GM23248 (cell line): ENCODE results near the gene GNL1.
"Not testable (repeated sequence)": the region's sequence is repeated elsewhere in the genome, so short reads cannot be mapped to it uniquely, and the experiment has no call there.

Experiments used
- EZH2 ChIP-seq: fragments of 200-600 bp; sonication (generic); IDR thresholded peaks from 2 replicates; pipeline ENCODE4 v1.6.1; 2018; ENCODE audit warnings: antibody characterized with exemption, mild to moderate bottlenecking; ENCODE audit not compliant: insufficient read depth, poor library complexity, severe bottlenecking
- EZH2phosphoT487 ChIP-seq: fragments of 200-600 bp; sonication (generic); IDR thresholded peaks from 2 replicates; pipeline ENCODE4 v1.6.1; 2018; ENCODE audit warnings: antibody characterized with exemption, moderate library complexity, mild to moderate bottlenecking, low read depth; ENCODE audit not compliant: insufficient read depth

GRCh38 chr6:30521952-30522351 is 34.3 kb downstream of the GNL1 start:
- not testable (repeated sequence) for TF ChIP-seq EZH2, EZH2phosphoT487
